ENCODE results near the gene MECP2. TPM values are rescaled to one million over a fixed set of nuclear protein-coding genes. Genes with fewer than 3 reads are reported as not detected.
A peak's percentile ranks its signal among the peaks of the same experiment; 100 is the strongest.

MECP2 gene
- total and polyA plus RNA-seq, 2 donors from 2014 or later = 14.0 to 74.7 TPM

- intact Hi-C loops (cut with DNase I) = no loop called here
- Histone ChIP-seq H3K4me3 (ENCODE audit: low read length in 3 of 3) (no peak overlapping the region), H3K9me3 (ENCODE audit: control insufficient read depth in 2 of 3, insufficient read depth in 1 of 3, low read length in 3 of 3) (no peaks in the 10 kb centered on the region), H3K27ac (ENCODE audit: low read depth in 2 of 2, low read length in 2 of 2) (peak overlapping the region in 1 of 2 donors; percentile 17), H3K36me3 (ENCODE audit: control insufficient read depth in 2 of 3, insufficient read depth in 3 of 3, low read length in 3 of 3) (peaks cover 0 to 3% (median 0%) of the 10 kb centered on the region in 3 donors), H3K9ac (ENCODE audit: low read length in 3 of 3) (no peak overlapping the region), H3K27me3 (ENCODE audit: control insufficient read depth, insufficient read depth, low read length) (no peaks in the 10 kb centered on the region), H3K4me1 (ENCODE audit: control insufficient read depth in 2 of 3, insufficient read depth in 2 of 3, low read depth in 1 of 3, low read length in 3 of 3) (peaks cover 2 to 23% (median 4%) of the 10 kb centered on the region in 3 donors)
- DNase-seq (peak in 4 of 5 donors; percentile 52 to 81 (median 70)), FAIRE-seq (no peak)
- peak; percentile 68 for TF ChIP-seq CTCF (IDR thresholded peaks at IDR 0.05; ENCODE audit: borderline replicate concordance, extremely low read depth, insufficient read depth)
Observed at GRCh38 chrX:154051201-154051810, 46.2 kb downstream of the MECP2 start.

GRCh38 chrX:154050113-154050495 lies 47.4 kb downstream of the MECP2 start:
- Histone ChIP-seq H3K36me3 (ENCODE audit: control insufficient read depth in 2 of 3, insufficient read depth in 3 of 3, low read length in 3 of 3) (peaks cover 0 to 3% (median 0%) of the 10 kb centered on the region in 3 donors), H3K27me3 (ENCODE audit: control insufficient read depth, insufficient read depth, low read length) (no peaks in the 10 kb centered on the region), H3K4me3 (ENCODE audit: low read length in 3 of 3) (no peak overlapping the region), H3K4me1 (ENCODE audit: control insufficient read depth in 2 of 3, insufficient read depth in 2 of 3, low read depth in 1 of 3, low read length in 3 of 3) (peaks cover 2 to 24% (median 4%) of the 10 kb centered on the region in 3 donors), H3K9ac (ENCODE audit: low read length in 3 of 3) (no peak overlapping the region), H3K27ac (ENCODE audit: low read depth in 2 of 2, low read length in 2 of 2) (no peak overlapping the region), H3K9me3 (ENCODE audit: control insufficient read depth in 2 of 3, insufficient read depth in 1 of 3, low read length in 3 of 3) (no peaks in the 10 kb centered on the region)
- intact Hi-C loops (cut with DNase I) = no loop called here
- FAIRE-seq = no peak
- DNase-seq = no peak
- TF ChIP-seq CTCF (IDR thresholded peaks at IDR 0.05; ENCODE audit: borderline replicate concordance, extremely low read depth, insufficient read depth) = no peak

GRCh38 chrX:154049209-154050112 lies 48.1 kb downstream of the MECP2 start:
- FAIRE-seq = no peak
- Histone ChIP-seq H3K36me3 (ENCODE audit: control insufficient read depth in 2 of 3, insufficient read depth in 3 of 3, low read length in 3 of 3) (peaks cover 0 to 3% (median 2%) of the 10 kb centered on the region in 3 donors), H3K4me3 (ENCODE audit: low read length in 3 of 3) (no peak overlapping the region), H3K27me3 (ENCODE audit: control insufficient read depth, insufficient read depth, low read length) (no peaks in the 10 kb centered on the region), H3K27ac (ENCODE audit: low read depth in 2 of 2, low read length in 2 of 2) (no peak overlapping the region), H3K9ac (ENCODE audit: low read length in 3 of 3) (no peak overlapping the region), H3K4me1 (ENCODE audit: control insufficient read depth in 2 of 3, insufficient read depth in 2 of 3, low read depth in 1 of 3, low read length in 3 of 3) (peaks cover 2 to 24% (median 4%) of the 10 kb centered on the region in 3 donors), H3K9me3 (ENCODE audit: control insufficient read depth in 2 of 3, insufficient read depth in 1 of 3, low read length in 3 of 3) (no peaks in the 10 kb centered on the region)
- intact Hi-C loops (cut with DNase I) = no loop called here
- no peak for TF ChIP-seq CTCF (IDR thresholded peaks at IDR 0.05; ENCODE audit: borderline replicate concordance, extremely low read depth, insufficient read depth)
- no peak for DNase-seq

Measured in kidney (tissue), 14 donors.